ENCODE measurements around the gene PPP1R14B.
A peak's percentile ranks its signal among the peaks of the same experiment; 100 is the strongest.

The PPP1R14B gene

GRCh38 chr11:64204464-64204989, 42.2 kb downstream of the PPP1R14B start:
- DNase-seq (ENCODE audit: low read depth), result peak; percentile 95
- no peak overlapping the region for H3K4me3 ChIP-seq (ENCODE audit: low read depth, low read length)
- TF ChIP-seq, protein P1, sequence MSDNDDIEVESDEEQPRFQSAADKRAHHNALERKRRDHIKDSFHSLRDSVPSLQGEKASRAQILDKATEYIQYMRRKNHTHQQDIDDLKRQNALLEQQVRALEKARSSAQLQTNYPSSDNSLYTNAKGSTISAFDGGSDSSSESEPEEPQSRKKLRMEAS (IDR thresholded peaks at IDR 0.05; ENCODE audit: low read depth, low read length), result peak; percentile 70
- TF ChIP-seq CTCF (IDR thresholded peaks at IDR 0.05; ENCODE audit: low read depth, low read length) (peak; percentile 84), POLR2A (IDR thresholded peaks at IDR 0.05; ENCODE audit: extremely low read depth, insufficient read length) (no peak), MYC (IDR thresholded peaks at IDR 0.05; ENCODE audit: low read depth, low read length) (peak; percentile 66)

DNA sequence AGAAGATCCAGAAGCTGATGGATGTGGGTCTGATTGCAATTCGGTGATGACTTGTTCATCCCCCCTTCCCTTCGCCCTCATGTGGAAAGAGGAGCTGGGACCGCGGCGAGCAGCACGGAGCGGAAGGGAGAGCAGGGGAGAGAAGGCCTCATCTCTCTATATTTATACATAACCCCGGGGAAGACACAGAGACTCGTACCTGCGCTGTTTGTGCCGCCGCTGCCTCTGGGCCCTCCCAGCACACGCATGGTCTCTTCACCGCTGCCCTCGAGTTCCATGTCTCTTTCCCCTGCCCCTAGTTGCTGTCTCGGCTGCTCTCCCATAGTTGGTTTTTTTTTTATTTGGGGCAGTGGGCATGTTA, 42.7 kb downstream of the PPP1R14B start:
- no peak for DNase-seq (ENCODE audit: low read depth)
- TF ChIP-seq, protein P1 (IDR thresholded peaks at IDR 0.05; ENCODE audit: low read depth, low read length), result no peak
- TF ChIP-seq MYC (IDR thresholded peaks at IDR 0.05; ENCODE audit: low read depth, low read length) (no peak), CTCF (IDR thresholded peaks at IDR 0.05; ENCODE audit: low read depth, low read length) (no peak), POLR2A (IDR thresholded peaks at IDR 0.05; ENCODE audit: extremely low read depth, insufficient read length) (no peak)
- no peak overlapping the region for H3K4me3 ChIP-seq (ENCODE audit: low read depth, low read length)

GRCh38 chr11:64203421-64204079, 43.2 kb downstream of the PPP1R14B start:
- DNase-seq (ENCODE audit: low read depth), result no peak
- H3K4me3 ChIP-seq (ENCODE audit: low read depth, low read length), result no peak overlapping the region
- no peak for TF ChIP-seq MYC (IDR thresholded peaks at IDR 0.05; ENCODE audit: low read depth, low read length)
- no peak for TF ChIP-seq CTCF (IDR thresholded peaks at IDR 0.05; ENCODE audit: low read depth, low read length)
- no peak for TF ChIP-seq POLR2A (IDR thresholded peaks at IDR 0.05; ENCODE audit: extremely low read depth, insufficient read length)
- TF ChIP-seq, protein P1 (IDR thresholded peaks at IDR 0.05; ENCODE audit: low read depth, low read length), result no peak

DNA sequence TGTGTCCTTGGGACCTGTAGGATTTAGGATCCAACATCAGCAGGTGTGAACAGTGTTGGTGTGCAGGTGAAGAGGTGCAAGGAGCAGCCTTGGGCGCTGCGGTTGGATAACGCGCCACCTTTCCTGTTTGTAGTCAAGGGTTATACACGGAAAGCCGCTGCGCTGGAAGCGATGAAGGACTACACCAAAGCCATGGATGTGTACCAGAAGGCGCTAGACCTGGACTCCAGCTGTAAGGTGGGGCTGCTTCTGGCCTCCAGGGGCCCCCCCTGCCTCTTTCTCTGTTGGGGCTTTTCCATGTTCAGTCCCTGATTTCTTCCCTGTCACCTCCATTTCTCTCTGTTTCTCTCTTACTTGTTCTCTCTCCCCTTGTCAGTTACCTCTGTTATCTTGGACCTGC, 43.8 kb downstream of the PPP1R14B start:
- no peak for DNase-seq (ENCODE audit: low read depth)
- no peak for TF ChIP-seq POLR2A (IDR thresholded peaks at IDR 0.05; ENCODE audit: extremely low read depth, insufficient read length)
- no peak for TF ChIP-seq MYC (IDR thresholded peaks at IDR 0.05; ENCODE audit: low read depth, low read length)
- no peak for TF ChIP-seq CTCF (IDR thresholded peaks at IDR 0.05; ENCODE audit: low read depth, low read length)
- TF ChIP-seq, protein P1 (IDR thresholded peaks at IDR 0.05; ENCODE audit: low read depth, low read length), result no peak
- no peak overlapping the region for H3K4me3 ChIP-seq (ENCODE audit: low read depth, low read length)

DNA sequence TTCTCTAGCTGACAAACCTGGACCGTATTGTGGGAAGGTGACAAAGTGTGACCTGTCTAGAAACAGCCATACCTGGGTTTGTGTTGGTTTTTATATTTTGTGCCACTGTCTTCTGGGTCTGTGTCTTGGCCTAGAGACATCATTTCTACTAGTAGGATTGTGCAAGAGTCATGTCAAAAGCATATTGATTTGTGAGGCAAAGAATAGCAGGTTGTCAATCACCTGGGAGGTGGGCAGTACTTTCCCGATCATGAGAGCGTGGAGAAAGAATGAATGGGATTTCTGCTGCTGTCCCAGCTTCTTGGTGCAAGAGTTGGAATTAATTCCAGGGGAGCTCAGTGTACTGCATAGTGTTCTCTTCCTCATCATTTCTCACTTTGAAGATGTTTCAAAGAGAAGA, 45.2 kb downstream of the PPP1R14B start:
- no peak overlapping the region for H3K4me3 ChIP-seq (ENCODE audit: low read depth, low read length)
- TF ChIP-seq, protein P1 (IDR thresholded peaks at IDR 0.05; ENCODE audit: low read depth, low read length), result no peak
- TF ChIP-seq CTCF (IDR thresholded peaks at IDR 0.05; ENCODE audit: low read depth, low read length) (no peak), POLR2A (IDR thresholded peaks at IDR 0.05; ENCODE audit: extremely low read depth, insufficient read length) (no peak), MYC (IDR thresholded peaks at IDR 0.05; ENCODE audit: low read depth, low read length) (no peak)
- no peak for DNase-seq (ENCODE audit: low read depth)

Data from NB4 (cell line).